Glutamatergic neuron (in vitro differentiated cells): ENCODE data around the gene DSG1. TPM values are rescaled to one million over a fixed set of nuclear protein-coding genes. Genes with fewer than 3 reads are reported as not detected.

Experiments
- DNase-seq: peaks from one replicate; pipeline ENCODE4 v3.0.0; 2022
- H3K27ac Mint-ChIP-seq: one replicate; pipeline ENCODE4 v1.8.0; 2020; ENCODE audit warnings: mild to moderate bottlenecking, mixed read lengths, inconsistent platforms; ENCODE audit not compliant: unreplicated experiment
- H3K27me3 Mint-ChIP-seq: one replicate; pipeline ENCODE4 v1.8.0; 2020; ENCODE audit warnings: mild to moderate bottlenecking, moderate library complexity, mixed read lengths, inconsistent platforms; ENCODE audit not compliant: unreplicated experiment
- H3K36me3 Mint-ChIP-seq: one replicate; pipeline ENCODE4 v1.8.0; 2020; ENCODE audit warnings: mild to moderate bottlenecking, mixed read lengths, inconsistent platforms; ENCODE audit not compliant: unreplicated experiment
- H3K4me1 Mint-ChIP-seq: one replicate; pipeline ENCODE4 v1.8.0; 2020; ENCODE audit warnings: mild to moderate bottlenecking, low read depth, mixed read lengths, inconsistent platforms; ENCODE audit not compliant: unreplicated experiment
- H3K4me3 Mint-ChIP-seq: one replicate; pipeline ENCODE4 v1.8.0; 2020; ENCODE audit warnings: mild to moderate bottlenecking, mixed read lengths, inconsistent platforms; ENCODE audit not compliant: unreplicated experiment
- H3K9me3 Mint-ChIP-seq: one replicate; pipeline ENCODE4 v1.8.0; 2020; ENCODE audit warnings: mild to moderate bottlenecking, moderate library complexity, mixed read lengths, inconsistent platforms; ENCODE audit not compliant: unreplicated experiment
- CTCF ChIP-seq: fragments of 200-600 bp; sonication (generic); IDR thresholded peaks from one replicate; pipeline ENCODE4 v1.5.0; 2021; ENCODE audit not compliant: partially characterized antibody, unreplicated experiment
- total RNA-seq: library from RNA; stranded (reverse); fragmentation: NEBNext Ultra II Directional; extraction: Animal tissue kit (Norgen Biotek cat#: 25700); gene quantifications from one replicate; pipeline ENCODE4 v1.2.1, GENCODE V29; 2021; ENCODE audit not compliant: unreplicated experiment

The DSG1 gene
- total RNA-seq, 1 donor from 2014 or later = not detected

- no peak for TF ChIP-seq CTCF
- H3K27me3 Mint-ChIP-seq = peaks cover 2% of the 10 kb centered on the region
Observed at GRCh38 chr18:31398191-31398590, 80.2 kb downstream of the DSG1 start.

GRCh38 chr18:31399306-31400032 is 81.5 kb downstream of the DSG1 start:
- H3K9me3 Mint-ChIP-seq = no peaks in the 10 kb centered on the region
- H3K4me3 Mint-ChIP-seq = no peak overlapping the region
- no peaks in the 10 kb centered on the region for H3K4me1 Mint-ChIP-seq
- DNase-seq = no peak
- no peak for TF ChIP-seq CTCF
- H3K36me3 Mint-ChIP-seq = no peaks in the 10 kb centered on the region
- peaks cover 1% of the 10 kb centered on the region for H3K27me3 Mint-ChIP-seq
- no peak overlapping the region for H3K27ac Mint-ChIP-seq

More at GRCh38 chr18:31398191-31398590, 80.2 kb downstream of the DSG1 start:
- Mint-ChIP-seq H3K4me3 (no peak overlapping the region), H3K36me3 (no peaks in the 10 kb centered on the region), H3K9me3 (no peaks in the 10 kb centered on the region), H3K4me1 (no peaks in the 10 kb centered on the region), H3K27ac (no peak overlapping the region)
- DNase-seq = no peak

- no peak overlapping the region for H3K27ac Mint-ChIP-seq
- H3K4me1 Mint-ChIP-seq = no peaks in the 10 kb centered on the region
- H3K4me3 Mint-ChIP-seq = no peak overlapping the region
Observed at GRCh38 chr18:31401156-31402025, 83.4 kb downstream of the DSG1 start.

GRCh38 chr18:31402026-31402373 is 84.0 kb downstream of the DSG1 start:
- DNase-seq = no peak
- Mint-ChIP-seq H3K27ac (no peak overlapping the region), H3K4me3 (no peak overlapping the region), H3K9me3 (no peaks in the 10 kb centered on the region), H3K4me1 (no peaks in the 10 kb centered on the region), H3K27me3 (no peaks in the 10 kb centered on the region), H3K36me3 (no peaks in the 10 kb centered on the region)
- no peak for TF ChIP-seq CTCF

More at GRCh38 chr18:31401156-31402025, 83.4 kb downstream of the DSG1 start:
- no peak for TF ChIP-seq CTCF
- no peak for DNase-seq
- H3K9me3 Mint-ChIP-seq = no peaks in the 10 kb centered on the region
- no peaks in the 10 kb centered on the region for H3K36me3 Mint-ChIP-seq
- H3K27me3 Mint-ChIP-seq = no peaks in the 10 kb centered on the region

GRCh38 chr18:31403409-31403808 is 85.4 kb downstream of the DSG1 start:
- Mint-ChIP-seq H3K27ac (no peak overlapping the region), H3K27me3 (no peaks in the 10 kb centered on the region), H3K4me1 (no peaks in the 10 kb centered on the region), H3K4me3 (no peak overlapping the region), H3K9me3 (no peaks in the 10 kb centered on the region), H3K36me3 (no peaks in the 10 kb centered on the region)
- no peak for DNase-seq
- TF ChIP-seq CTCF = no peak
